Measurements from ENCODE around the gene MACROD2. TPM values are rescaled to one million over a fixed set of nuclear protein-coding genes. Genes with fewer than 3 reads are reported as not detected.
A peak's percentile ranks its signal among the peaks of the same experiment; 100 is the strongest.

MACROD2 gene
- total RNA-seq, 2 donors from 2014 or later: 8.0 to 19.4 TPM

DNA sequence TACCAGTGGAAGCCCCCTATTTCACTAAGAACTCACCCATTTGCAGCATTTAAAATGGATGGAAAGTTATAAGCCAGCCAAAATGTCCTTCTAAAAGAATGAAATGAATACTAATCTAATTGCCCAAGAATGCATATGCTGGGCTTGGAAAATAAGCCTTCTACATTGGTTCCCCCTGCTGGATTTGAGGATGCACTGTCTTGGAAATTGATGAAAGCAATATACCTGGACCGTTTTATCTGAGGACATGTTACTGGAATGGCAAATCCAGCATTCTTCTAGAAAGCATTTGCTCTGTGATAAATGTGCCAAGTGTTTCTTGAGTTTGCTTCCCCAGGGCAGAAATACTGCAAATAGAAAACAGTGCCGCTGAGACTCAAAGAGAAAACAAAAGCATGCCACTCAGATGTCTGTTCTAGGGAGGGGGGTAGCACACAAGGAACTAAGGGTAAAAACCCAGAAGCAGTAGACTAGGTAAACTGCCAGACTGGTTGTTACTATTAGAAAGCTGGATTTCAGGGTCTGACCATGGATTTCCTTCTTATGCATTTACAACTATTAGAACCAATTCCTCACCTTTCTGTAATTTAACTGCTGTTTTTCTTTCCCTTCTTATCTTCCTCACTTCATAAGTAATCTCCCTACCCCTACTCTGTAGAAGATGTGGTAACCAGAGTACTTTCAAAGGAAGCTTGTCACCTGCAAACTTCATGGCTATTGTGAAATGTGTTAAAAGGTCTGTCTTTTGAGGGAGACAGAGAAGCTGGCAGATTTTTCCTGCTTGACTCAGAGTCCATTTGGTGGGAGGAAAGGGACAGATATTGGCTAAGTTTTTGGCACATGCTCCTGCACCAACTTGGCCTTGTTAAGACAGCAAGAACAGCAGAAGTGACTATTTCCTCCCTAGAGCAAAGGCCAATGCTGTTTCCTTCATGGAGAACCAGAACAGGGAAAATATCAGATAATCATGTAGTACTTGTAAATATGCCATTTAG lies 1935.3 kb downstream of the MACROD2 start:
- intact Hi-C loops (cut with DNase I): loop anchor here (2.0 kb wide), 1 partner anchor 1594 kb away; the partner anchor contains the start of gene FLRT3
- H3K9me3 ChIP-seq: no peaks in the 10 kb centered on the region
- H3K27me3 ChIP-seq (replicated peaks; ENCODE audit: insufficient read depth): no peaks in the 10 kb centered on the region
- TF ChIP-seq POLR2A (IDR thresholded peaks at IDR 0.05) (no peak), POLR2AphosphoS5 (IDR thresholded peaks at IDR 0.05) (peak; percentile 36)
- TF ChIP-seq, protein P1, sequence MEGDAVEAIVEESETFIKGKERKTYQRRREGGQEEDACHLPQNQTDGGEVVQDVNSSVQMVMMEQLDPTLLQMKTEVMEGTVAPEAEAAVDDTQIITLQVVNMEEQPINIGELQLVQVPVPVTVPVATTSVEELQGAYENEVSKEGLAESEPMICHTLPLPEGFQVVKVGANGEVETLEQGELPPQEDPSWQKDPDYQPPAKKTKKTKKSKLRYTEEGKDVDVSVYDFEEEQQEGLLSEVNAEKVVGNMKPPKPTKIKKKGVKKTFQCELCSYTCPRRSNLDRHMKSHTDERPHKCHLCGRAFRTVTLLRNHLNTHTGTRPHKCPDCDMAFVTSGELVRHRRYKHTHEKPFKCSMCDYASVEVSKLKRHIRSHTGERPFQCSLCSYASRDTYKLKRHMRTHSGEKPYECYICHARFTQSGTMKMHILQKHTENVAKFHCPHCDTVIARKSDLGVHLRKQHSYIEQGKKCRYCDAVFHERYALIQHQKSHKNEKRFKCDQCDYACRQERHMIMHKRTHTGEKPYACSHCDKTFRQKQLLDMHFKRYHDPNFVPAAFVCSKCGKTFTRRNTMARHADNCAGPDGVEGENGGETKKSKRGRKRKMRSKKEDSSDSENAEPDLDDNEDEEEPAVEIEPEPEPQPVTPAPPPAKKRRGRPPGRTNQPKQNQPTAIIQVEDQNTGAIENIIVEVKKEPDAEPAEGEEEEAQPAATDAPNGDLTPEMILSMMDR (IDR thresholded peaks at IDR 0.05): peak in 3 of 4 experiments; percentile 32 to 62 (median 54)
- H3K27ac ChIP-seq: no peak overlapping the region
- H3K4me3 ChIP-seq: no peak overlapping the region
- 7% methylated on average over 2 of the region's 2 CpGs for WGBS
- H3K4me1 ChIP-seq (replicated peaks): no peaks in the 10 kb centered on the region
- peak; percentile 15 for DNase-seq (ENCODE audit: low spot score)
- no peaks in the 10 kb centered on the region for H3K36me3 ChIP-seq

DNA sequence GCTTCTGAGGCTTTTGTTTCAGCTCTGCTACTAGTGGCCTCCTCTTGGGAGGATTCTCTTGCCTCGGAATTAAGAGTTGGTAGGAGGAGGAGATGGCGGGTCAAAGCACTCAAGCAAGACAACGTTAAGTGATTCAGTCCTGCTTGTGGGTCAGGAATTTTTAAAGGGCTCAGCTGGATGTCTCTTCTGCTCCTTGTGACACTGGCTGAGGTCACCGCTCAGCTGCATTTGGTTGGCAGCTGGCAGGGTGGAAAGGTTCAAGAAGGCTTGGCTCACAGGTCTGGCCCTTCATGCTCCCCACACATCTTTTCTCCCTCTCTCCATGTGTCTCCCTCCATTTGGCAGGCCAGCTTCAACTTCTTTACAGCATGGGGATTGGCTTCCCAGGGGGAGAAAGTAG lies 1936.6 kb downstream of the MACROD2 start:
- Histone ChIP-seq H3K27ac (no peak overlapping the region), H3K4me3 (no peak overlapping the region), H3K36me3 (no peaks in the 10 kb centered on the region), H3K9me3 (no peaks in the 10 kb centered on the region), H3K27me3 (replicated peaks; ENCODE audit: insufficient read depth) (no peaks in the 10 kb centered on the region), H3K4me1 (replicated peaks) (no peaks in the 10 kb centered on the region)
- 92% methylated on average over 4 of the region's 4 CpGs for WGBS
- TF ChIP-seq POLR2AphosphoS5 (IDR thresholded peaks at IDR 0.05) (no peak), POLR2A (IDR thresholded peaks at IDR 0.05) (no peak)
- TF ChIP-seq, protein P1 (IDR thresholded peaks at IDR 0.05): no peak
- intact Hi-C loops (cut with DNase I): loop anchor here (2.0 kb wide), 1 partner anchor 1595 kb away; the partner anchor contains the start of gene FLRT3
- DNase-seq (ENCODE audit: low spot score): no peak

DNA sequence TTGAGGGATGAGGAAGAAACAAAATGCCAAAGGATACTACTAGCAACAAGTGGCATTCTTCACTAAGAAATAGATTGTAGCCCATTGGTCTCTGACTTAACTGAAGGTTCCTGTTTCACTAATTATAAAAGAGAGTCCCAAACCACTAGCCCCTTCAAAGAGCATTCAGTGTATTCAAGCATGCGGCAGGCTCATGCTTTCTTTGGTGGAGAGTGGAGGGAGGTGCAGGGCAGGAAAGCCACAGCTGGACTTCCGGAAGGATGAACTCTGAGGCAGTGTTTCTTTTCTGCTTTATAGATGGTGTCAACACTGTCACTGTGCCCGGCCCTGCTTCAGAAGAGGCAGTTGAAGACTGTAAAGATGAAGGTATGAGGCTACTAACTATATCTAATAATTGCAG lies 1941.9 kb downstream of the MACROD2 start:
- WGBS: 64% methylated on average over 3 of the region's 3 CpGs
- no peaks in the 10 kb centered on the region for H3K9me3 ChIP-seq
- no peak overlapping the region for H3K4me3 ChIP-seq
- H3K36me3 ChIP-seq: no peaks in the 10 kb centered on the region
- TF ChIP-seq, protein P1 (IDR thresholded peaks at IDR 0.05): no peak
- TF ChIP-seq POLR2AphosphoS5 (IDR thresholded peaks at IDR 0.05) (no peak), POLR2A (IDR thresholded peaks at IDR 0.05) (no peak)
- H3K27me3 ChIP-seq (replicated peaks; ENCODE audit: insufficient read depth): no peaks in the 10 kb centered on the region
- intact Hi-C loops (cut with DNase I): no loop called here
- no peaks in the 10 kb centered on the region for H3K4me1 ChIP-seq (replicated peaks)
- no peak for DNase-seq (ENCODE audit: low spot score)
- H3K27ac ChIP-seq: no peak overlapping the region

DNA sequence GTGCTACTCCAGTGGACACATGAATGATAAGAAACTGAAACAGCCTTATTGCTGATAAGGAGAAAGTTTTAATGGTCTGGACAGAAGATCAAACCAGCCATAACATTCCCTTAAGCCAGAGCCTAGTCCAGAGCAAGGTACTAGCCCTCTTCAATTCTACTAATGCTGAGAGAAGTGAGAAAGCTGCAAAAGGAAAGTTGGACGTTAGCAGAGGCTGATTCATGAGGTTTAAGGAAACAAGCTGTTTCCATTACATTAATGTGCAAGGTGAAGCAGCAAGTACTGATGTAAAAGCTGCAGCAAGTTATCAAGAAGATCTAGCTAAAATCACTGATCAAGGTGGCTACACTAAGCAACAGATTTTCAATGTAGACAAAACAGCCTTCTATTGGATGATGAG lies 1943.5 kb downstream of the MACROD2 start:
- intact Hi-C loops (cut with DNase I): no loop called here
- no peaks in the 10 kb centered on the region for H3K4me1 ChIP-seq (replicated peaks)
- TF ChIP-seq POLR2A (IDR thresholded peaks at IDR 0.05) (no peak), POLR2AphosphoS5 (IDR thresholded peaks at IDR 0.05) (no peak)
- TF ChIP-seq, protein P1 (IDR thresholded peaks at IDR 0.05): no peak
- no peak overlapping the region for H3K27ac ChIP-seq
- no peak for DNase-seq (ENCODE audit: low spot score)
- no peaks in the 10 kb centered on the region for H3K36me3 ChIP-seq
- H3K9me3 ChIP-seq: no peaks in the 10 kb centered on the region
- no peak overlapping the region for H3K4me3 ChIP-seq
- H3K27me3 ChIP-seq (replicated peaks; ENCODE audit: insufficient read depth): no peaks in the 10 kb centered on the region
- 69% methylated on average over 1 of the region's 1 CpG for WGBS
